DOHH2 (cell line): Measurements from ENCODE around the gene PTCHD1.

ENCODE experiments used
- H3F3A ChIP-seq: fragments of 200-600 bp; sonication (generic), shearing (Covaris generic); 2 replicates; pipeline ENCODE4 v1.6.0; 2016; ENCODE audit warnings: antibody characterized with exemption, mild to moderate bottlenecking; ENCODE audit not compliant: control insufficient read depth, insufficient read depth
- H3K27ac ChIP-seq: fragments of 200-600 bp; sonication (generic); 2 replicates; pipeline ENCODE4 v1.5.1; 2014; ENCODE audit warnings: low read depth, mild to moderate bottlenecking, low read length, moderate library complexity
- H3K27me3 ChIP-seq: fragments of 200-600 bp; sonication (generic); 2 replicates; pipeline ENCODE4 v1.6.1; 2014; ENCODE audit warnings: mild to moderate bottlenecking, low read length, mixed read lengths; ENCODE audit not compliant: control insufficient read depth
- H3K36me3 ChIP-seq: fragments of 200-600 bp; sonication (generic); 2 replicates; pipeline ENCODE4 v1.6.1; 2014; ENCODE audit warnings: mild to moderate bottlenecking, low read length, moderate library complexity, mixed read lengths; ENCODE audit not compliant: control insufficient read depth
- H3K4me1 ChIP-seq: fragments of 200-600 bp; sonication (generic); 2 replicates; pipeline ENCODE4 v1.6.1; 2014; ENCODE audit warnings: mild to moderate bottlenecking, low read length, mixed read lengths; ENCODE audit not compliant: control insufficient read depth
- H3K4me2 ChIP-seq: fragments of 200-600 bp; sonication (generic); 2 replicates; pipeline ENCODE4 v1.6.0; 2014; ENCODE audit warnings: mild to moderate bottlenecking, low read length, moderate library complexity
- H3K4me3 ChIP-seq: fragments of 200-600 bp; sonication (generic); 2 replicates; pipeline ENCODE4 v1.5.1; 2014; ENCODE audit warnings: mild to moderate bottlenecking, low read length, mixed read lengths
- H3K79me2 ChIP-seq: fragments of 200-600 bp; sonication (generic); 2 replicates; pipeline ENCODE4 v1.6.1; 2014; ENCODE audit warnings: mild to moderate bottlenecking, low read length, mixed read lengths; ENCODE audit not compliant: control insufficient read depth
- H3K9me2 ChIP-seq: fragments of 200-600 bp; sonication (generic); replicated peaks from 2 replicates; pipeline ENCODE4 v1.6.1; 2014; ENCODE audit warnings: mild to moderate bottlenecking, low read length, mixed read lengths; ENCODE audit not compliant: control insufficient read depth
- H3K9me3 ChIP-seq: fragments of 200-600 bp; sonication (generic); 2 replicates; pipeline ENCODE4 v1.6.1; 2014; ENCODE audit warnings: antibody characterized with exemption, low read length, mixed read lengths; ENCODE audit not compliant: control insufficient read depth, insufficient read depth
- H4K20me1 ChIP-seq: fragments of 200-600 bp; sonication (generic); 2 replicates; pipeline ENCODE4 v1.6.0; 2014; ENCODE audit warnings: low read depth, mild to moderate bottlenecking, antibody characterized with exemption, low read length, moderate library complexity; ENCODE audit not compliant: control insufficient read depth, insufficient read depth
- EZH2phosphoT487 ChIP-seq: fragments of 200-600 bp; sonication (generic); IDR thresholded peaks from 2 replicates; pipeline ENCODE4 v1.6.1; 2017; ENCODE audit warnings: borderline replicate concordance, mild to moderate bottlenecking, antibody characterized with exemption, low read length, moderate library complexity, mixed read lengths
- TF ChIP-seq, protein P1 (sequence below): fragments of 200-600 bp; sonication (generic); IDR thresholded peaks from one replicate; pipeline ENCODE4 v1.5.1; 2014; ENCODE audit warnings: antibody characterized with exemption, mild to moderate bottlenecking, low read depth, low read length; ENCODE audit not compliant: poor library complexity, severe bottlenecking

Gene PTCHD1

DNA sequence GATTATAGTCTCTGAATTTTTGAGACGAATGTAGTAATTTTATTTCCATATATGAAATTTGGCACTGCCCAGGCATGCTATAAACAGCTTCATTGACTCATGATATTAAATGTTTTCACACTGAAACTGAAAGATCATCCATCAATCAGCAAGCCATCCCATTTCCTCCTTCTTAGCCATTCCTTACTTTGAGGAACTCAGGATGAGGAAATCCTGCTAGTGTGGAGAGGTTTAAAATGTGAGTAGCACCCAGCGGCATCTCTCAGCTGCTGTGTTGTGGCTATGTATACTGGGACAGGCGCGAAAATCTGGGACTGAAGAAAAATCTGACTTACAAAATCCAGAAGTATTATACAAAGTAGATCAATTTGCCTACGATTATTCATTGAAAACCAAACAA is 52.1 kb downstream of the PTCHD1 start:
- Histone ChIP-seq H3K79me2 (no peaks in the 10 kb centered on the region), H3F3A (no peaks in the 10 kb centered on the region), H3K27ac (no peak overlapping the region), H3K9me3 (no peaks in the 10 kb centered on the region), H3K4me2 (no peak overlapping the region), H4K20me1 (no peaks in the 10 kb centered on the region), H3K27me3 (0 out of 2 replicates have a peak, but pooled peaks cover 1% of the 10 kb centered on the region), H3K4me1 (no peaks in the 10 kb centered on the region), H3K4me3 (no peak overlapping the region), H3K9me2 (no peaks in the 10 kb centered on the region), H3K36me3 (no peaks in the 10 kb centered on the region)
- TF ChIP-seq, protein P1, sequence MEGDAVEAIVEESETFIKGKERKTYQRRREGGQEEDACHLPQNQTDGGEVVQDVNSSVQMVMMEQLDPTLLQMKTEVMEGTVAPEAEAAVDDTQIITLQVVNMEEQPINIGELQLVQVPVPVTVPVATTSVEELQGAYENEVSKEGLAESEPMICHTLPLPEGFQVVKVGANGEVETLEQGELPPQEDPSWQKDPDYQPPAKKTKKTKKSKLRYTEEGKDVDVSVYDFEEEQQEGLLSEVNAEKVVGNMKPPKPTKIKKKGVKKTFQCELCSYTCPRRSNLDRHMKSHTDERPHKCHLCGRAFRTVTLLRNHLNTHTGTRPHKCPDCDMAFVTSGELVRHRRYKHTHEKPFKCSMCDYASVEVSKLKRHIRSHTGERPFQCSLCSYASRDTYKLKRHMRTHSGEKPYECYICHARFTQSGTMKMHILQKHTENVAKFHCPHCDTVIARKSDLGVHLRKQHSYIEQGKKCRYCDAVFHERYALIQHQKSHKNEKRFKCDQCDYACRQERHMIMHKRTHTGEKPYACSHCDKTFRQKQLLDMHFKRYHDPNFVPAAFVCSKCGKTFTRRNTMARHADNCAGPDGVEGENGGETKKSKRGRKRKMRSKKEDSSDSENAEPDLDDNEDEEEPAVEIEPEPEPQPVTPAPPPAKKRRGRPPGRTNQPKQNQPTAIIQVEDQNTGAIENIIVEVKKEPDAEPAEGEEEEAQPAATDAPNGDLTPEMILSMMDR, result no peak
- TF ChIP-seq EZH2phosphoT487, result no peak

GRCh38 chrX:23387550-23388184 is 53.0 kb downstream of the PTCHD1 start:
- H3K79me2 ChIP-seq, result no peaks in the 10 kb centered on the region
- no peaks in the 10 kb centered on the region for H3F3A ChIP-seq
- H3K4me1 ChIP-seq, result no peaks in the 10 kb centered on the region
- H3K27me3 ChIP-seq, result no peaks in the 10 kb centered on the region
- no peak overlapping the region for H3K4me2 ChIP-seq
- H3K4me3 ChIP-seq, result no peak overlapping the region
- H3K9me3 ChIP-seq, result no peaks in the 10 kb centered on the region
- TF ChIP-seq, protein P1, result no peak
- no peak for TF ChIP-seq EZH2phosphoT487
- no peaks in the 10 kb centered on the region for H3K36me3 ChIP-seq
- H3K27ac ChIP-seq, result no peak overlapping the region
- H4K20me1 ChIP-seq, result no peaks in the 10 kb centered on the region
- no peaks in the 10 kb centered on the region for H3K9me2 ChIP-seq

DNA sequence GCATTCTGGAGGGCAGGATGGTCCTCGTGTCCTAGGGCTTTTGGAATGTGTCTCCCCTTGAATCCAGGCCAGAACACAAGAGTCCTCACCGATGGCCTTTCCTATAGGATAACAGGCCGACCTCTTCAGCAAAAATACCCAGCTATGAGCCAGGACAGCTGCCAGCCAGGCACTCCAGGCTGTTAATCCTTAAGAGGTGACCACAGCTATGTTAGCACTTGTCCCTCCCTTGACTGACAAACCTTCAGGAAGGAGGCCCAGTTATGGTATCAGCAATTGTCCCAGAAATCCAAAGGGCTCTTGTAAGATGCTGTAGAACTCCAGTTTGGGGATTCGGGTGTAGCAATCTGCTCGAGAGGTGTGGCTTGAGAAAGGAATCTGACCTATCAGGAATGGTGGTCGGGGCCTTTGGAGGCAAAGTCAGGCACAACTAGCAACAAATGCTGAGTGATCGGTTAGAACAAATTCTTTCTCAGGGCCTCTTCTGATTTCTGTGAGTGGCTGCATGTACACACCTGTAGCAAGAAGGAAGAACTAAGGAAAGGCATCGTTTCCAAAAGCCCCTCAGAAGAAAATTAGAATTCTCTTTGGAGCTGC is 54.6 kb downstream of the PTCHD1 start:
- Histone ChIP-seq H4K20me1 (no peaks in the 10 kb centered on the region), H3K9me3 (no peaks in the 10 kb centered on the region), H3K27me3 (no peaks in the 10 kb centered on the region), H3K4me2 (no peak overlapping the region), H3K4me3 (no peak overlapping the region), H3K27ac (no peak overlapping the region), H3K4me1 (no peaks in the 10 kb centered on the region), H3K9me2 (no peaks in the 10 kb centered on the region), H3K36me3 (no peaks in the 10 kb centered on the region), H3F3A (no peaks in the 10 kb centered on the region), H3K79me2 (no peaks in the 10 kb centered on the region)
- TF ChIP-seq, protein P1, result no peak
- no peak for TF ChIP-seq EZH2phosphoT487
